BE2C (cell line): ENCODE data around the gene STK39.

Experiments used
- DNase-seq: peaks from one replicate; pipeline ENCODE4 v3.0.0-alpha.2; 2020
- H3K27me3 ChIP-seq: fragments of 250-450 bp; sonication (Bioruptor Pico); 2 replicates; pipeline ENCODE4 v1.5.1; 2020; ENCODE audit warnings: mild to moderate bottlenecking
- H3K36me3 ChIP-seq: fragments of 250-450 bp; sonication (Bioruptor Pico); 2 replicates; pipeline ENCODE4 v1.5.1; 2020; ENCODE audit warnings: mild to moderate bottlenecking
- H3K4me1 ChIP-seq: fragments of 250-450 bp; sonication (Bioruptor Pico); 2 replicates; pipeline ENCODE4 v1.5.1; 2020
- H3K4me3 ChIP-seq: 2 replicates; pipeline ENCODE4 v1.5.1; 2011; ENCODE audit warnings: low read depth, low read length
- H3K9me3 ChIP-seq: fragments of 250-450 bp; sonication (Bioruptor Pico); 2 replicates; pipeline ENCODE4 v1.5.1; 2020
- CTCF ChIP-seq: IDR thresholded peaks from 2 replicates; pipeline ENCODE4 v1.5.1; 2012; ENCODE audit warnings: mild to moderate bottlenecking, low read depth, low read length

Gene STK39

DNA sequence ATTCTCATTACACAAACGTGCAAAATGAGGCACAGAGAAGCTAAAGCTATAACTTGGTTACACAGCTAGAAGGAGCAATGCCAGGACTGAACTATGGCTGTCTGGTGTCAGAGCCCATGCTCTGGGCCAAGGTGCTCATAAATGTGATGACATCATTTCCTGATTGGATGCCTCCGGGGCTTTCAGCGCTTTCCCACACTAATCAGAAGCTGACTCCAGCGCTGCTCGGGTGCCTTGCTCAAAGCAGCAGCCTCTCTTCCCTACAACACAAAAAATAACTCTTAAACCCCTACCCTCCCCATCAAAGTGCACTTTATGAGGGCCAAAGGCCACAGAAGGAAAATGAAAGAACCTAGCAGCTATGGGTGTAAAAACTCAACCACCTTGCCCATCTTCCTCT, 90.7 kb downstream of the STK39 start:
- no peaks in the 10 kb centered on the region for H3K9me3 ChIP-seq
- TF ChIP-seq CTCF, result no peak
- peak; percentile 68 for DNase-seq
- no peaks in the 10 kb centered on the region for H3K36me3 ChIP-seq
- H3K27me3 ChIP-seq, result no peaks in the 10 kb centered on the region
- H3K4me1 ChIP-seq, result peaks cover 8% of the 10 kb centered on the region
- no peak overlapping the region for H3K4me3 ChIP-seq

- Histone ChIP-seq H3K36me3 (no peaks in the 10 kb centered on the region), H3K4me3 (no peak overlapping the region), H3K27me3 (no peaks in the 10 kb centered on the region), H3K4me1 (peaks cover 8% of the 10 kb centered on the region), H3K9me3 (no peaks in the 10 kb centered on the region)
- no peak for TF ChIP-seq CTCF
- DNase-seq, result no peak
Measured at GRCh38 chr2:168155680-168156079, 91.7 kb downstream of the STK39 start.

GRCh38 chr2:168155046-168155445, 92.3 kb downstream of the STK39 start:
- Histone ChIP-seq H3K9me3 (no peaks in the 10 kb centered on the region), H3K4me1 (peaks cover 8% of the 10 kb centered on the region), H3K27me3 (no peaks in the 10 kb centered on the region), H3K4me3 (no peak overlapping the region), H3K36me3 (no peaks in the 10 kb centered on the region)
- TF ChIP-seq CTCF, result no peak
- DNase-seq, result no peak

GRCh38 chr2:168152902-168153530, 94.4 kb downstream of the STK39 start:
- no peaks in the 10 kb centered on the region for H3K27me3 ChIP-seq
- H3K36me3 ChIP-seq, result no peaks in the 10 kb centered on the region
- H3K4me1 ChIP-seq, result peaks cover 8% of the 10 kb centered on the region
- no peak overlapping the region for H3K4me3 ChIP-seq
- no peaks in the 10 kb centered on the region for H3K9me3 ChIP-seq
- no peak for DNase-seq
- TF ChIP-seq CTCF, result no peak

DNA sequence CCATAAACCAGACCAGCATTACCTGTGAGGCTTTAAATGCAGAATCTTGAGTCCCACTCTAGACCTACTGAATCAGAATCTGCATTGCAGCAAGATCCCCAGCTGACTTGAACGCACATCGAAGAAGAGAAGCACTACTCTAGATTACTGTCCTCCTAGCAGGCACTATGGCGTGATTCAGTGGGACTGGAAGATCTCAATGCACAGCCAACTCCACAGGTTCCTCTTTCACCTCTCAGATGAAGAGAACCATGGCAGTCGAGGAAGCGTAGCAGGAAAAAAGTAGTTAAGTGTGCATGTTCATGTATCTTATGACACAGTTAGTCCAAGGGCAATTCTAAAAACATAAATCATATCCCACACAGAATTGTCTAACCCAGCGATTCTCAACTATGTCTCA, 97.4 kb downstream of the STK39 start:
- DNase-seq, result no peak
- Histone ChIP-seq H3K9me3 (no peaks in the 10 kb centered on the region), H3K4me1 (no peaks in the 10 kb centered on the region; the same call in 1 of the 2 replicates), H3K36me3 (no peaks in the 10 kb centered on the region), H3K4me3 (no peak overlapping the region), H3K27me3 (no peaks in the 10 kb centered on the region)
- no peak for TF ChIP-seq CTCF

DNA sequence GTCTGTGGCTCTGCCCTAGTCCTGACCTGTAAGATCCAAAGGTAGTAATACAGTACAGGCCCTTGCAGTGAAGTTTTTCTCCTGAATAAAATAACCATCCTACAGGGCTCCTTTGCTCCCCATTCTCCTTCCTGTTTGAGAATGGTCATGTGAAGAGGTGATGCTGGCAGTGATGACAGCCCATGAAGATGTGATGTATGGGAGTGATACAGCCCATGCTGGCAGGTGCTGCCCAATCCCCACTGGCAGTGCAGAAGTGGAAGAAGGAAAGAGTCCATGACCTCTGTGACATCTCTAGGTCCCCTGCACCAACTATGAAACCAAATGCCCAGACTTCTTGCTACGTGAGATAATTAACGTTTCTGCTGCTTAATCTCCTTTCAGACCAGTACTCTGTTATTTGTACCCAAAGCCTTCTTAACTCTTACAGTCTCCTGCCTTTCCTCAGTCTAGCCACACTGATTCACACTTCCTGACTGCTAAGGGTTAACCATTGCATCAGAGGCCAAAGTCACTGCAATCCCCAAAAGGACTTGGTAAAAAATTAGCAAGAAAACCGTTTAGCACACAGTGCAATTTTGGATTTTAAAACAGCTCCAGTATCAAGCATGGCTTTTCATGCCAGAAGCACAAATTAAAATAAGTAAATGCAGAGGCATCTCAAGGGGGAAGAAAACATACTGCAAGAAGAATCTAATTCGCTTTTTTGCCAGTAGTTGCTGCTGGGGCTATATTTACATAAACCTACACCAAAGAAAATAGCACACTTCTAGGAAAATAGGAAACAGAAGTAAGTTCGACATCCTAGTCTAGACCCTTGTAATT, 98.0 kb downstream of the STK39 start:
- no peak overlapping the region for H3K4me3 ChIP-seq
- DNase-seq, result no peak
- H3K36me3 ChIP-seq, result no peaks in the 10 kb centered on the region
- H3K4me1 ChIP-seq, result no peaks in the 10 kb centered on the region; the same call in 1 of the 2 replicates
- H3K9me3 ChIP-seq, result no peaks in the 10 kb centered on the region
- no peak for TF ChIP-seq CTCF
- H3K27me3 ChIP-seq, result no peaks in the 10 kb centered on the region
